H54 (cell line): ENCODE data around the gene BCKDHB.
"Not testable (repeated sequence)": the region's sequence is repeated elsewhere in the genome, so short reads cannot be mapped to it uniquely, and the experiment has no call there.

Experiments used
- DNase-seq: peaks from one replicate; pipeline ENCODE4 v3.0.0; 2011; ENCODE audit warnings: low spot score, mixed read lengths; ENCODE audit not compliant: insufficient read length
- FAIRE-seq: peaks from 3 replicates; lab custom pipeline; 2011; peaks lifted over from hg19 to GRCh38; lab: Jason Lieb, UNC
- POLR2A ChIP-seq: IDR thresholded peaks from 2 replicates; pipeline ENCODE4 v1.6.1; 2011; ENCODE audit warnings: low read depth, mild to moderate bottlenecking, low read length

The BCKDHB gene

GRCh38 chr6:80209430-80209829 lies 103.0 kb downstream of the BCKDHB start:
- DNase-seq (no peak), FAIRE-seq (no peak)
- TF ChIP-seq POLR2A = no peak

- DNase-seq (no peak), FAIRE-seq (no peak)
- no peak for TF ChIP-seq POLR2A
Measured at GRCh38 chr6:80210618-80211017, 104.1 kb downstream of the BCKDHB start.

DNA sequence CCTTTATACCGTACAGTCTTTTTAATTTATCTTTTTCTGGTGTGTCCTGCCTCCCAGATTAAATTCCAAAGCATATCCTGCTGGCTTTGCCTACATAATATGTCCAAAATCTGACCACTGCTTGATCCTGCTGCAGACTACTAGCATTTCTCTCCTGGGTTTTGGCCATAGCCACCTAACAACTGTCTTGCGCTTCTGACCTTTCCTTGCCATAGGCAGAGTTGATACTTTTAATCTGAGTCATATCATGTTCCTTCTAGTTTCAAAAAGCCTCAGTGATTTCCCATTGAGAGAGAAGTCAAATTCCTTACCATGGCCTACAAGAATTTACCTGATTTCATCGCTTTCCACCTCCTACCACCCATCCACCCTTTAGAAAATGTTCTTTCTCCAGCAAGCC lies 104.8 kb downstream of the BCKDHB start:
- DNase-seq = no peak
- FAIRE-seq = peak; percentile 36
- TF ChIP-seq POLR2A = no peak

DNA sequence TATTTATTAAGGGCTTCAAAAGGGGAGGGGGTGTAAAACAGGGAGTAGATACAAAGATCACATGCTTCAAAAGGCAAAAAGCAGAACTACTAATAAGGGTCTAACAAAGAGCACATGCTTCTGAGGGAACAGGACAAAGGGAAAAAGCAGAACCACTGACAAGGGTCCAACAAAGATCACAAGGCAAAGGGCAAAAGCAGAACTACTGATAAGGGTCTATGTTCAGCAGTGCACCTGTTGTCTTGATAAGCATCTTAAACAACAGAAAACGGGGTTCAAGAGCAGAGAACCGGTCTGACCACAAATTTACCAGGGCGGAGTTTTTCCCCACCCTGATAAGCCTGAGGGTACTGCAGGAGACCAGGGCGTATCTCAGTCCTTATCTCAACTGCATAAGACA lies 105.4 kb downstream of the BCKDHB start:
- not testable (repeated sequence) for FAIRE-seq, DNase-seq

DNA sequence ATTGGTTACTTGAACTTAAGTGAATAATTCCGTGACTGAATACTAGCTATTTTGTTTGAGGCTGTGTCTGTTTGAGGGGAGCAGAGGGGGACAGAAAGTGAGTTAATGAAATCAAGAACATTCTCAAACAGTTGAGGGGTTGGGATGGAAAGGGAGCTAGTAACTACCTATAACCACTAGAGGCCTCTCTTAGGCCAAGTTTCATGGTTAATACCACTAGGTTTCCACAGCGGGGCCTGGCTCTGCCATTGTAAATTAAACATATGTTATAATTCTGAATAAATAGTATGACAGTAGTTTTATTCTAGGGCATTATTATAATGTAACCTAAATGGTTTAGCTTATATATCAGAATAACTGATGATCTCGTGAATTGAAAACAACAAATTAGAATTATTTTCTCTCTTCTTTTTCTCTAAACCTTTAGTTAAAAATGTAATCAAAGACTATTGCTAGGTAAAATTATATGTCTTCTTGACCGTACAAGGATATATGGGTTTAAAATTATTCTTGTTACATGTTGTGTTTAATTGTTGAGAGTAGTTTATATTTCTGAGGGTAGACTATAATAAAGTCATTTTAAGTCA lies 108.1 kb downstream of the BCKDHB start:
- no peak for TF ChIP-seq POLR2A
- peak; percentile 6 for DNase-seq
- FAIRE-seq = no peak

GRCh38 chr6:80215063-80215462 lies 108.6 kb downstream of the BCKDHB start:
- FAIRE-seq (peak; percentile 58), DNase-seq (no peak)
- TF ChIP-seq POLR2A = no peak

- TF ChIP-seq POLR2A = no peak
- DNase-seq (no peak), FAIRE-seq (no peak)
Measured at GRCh38 chr6:80217794-80218193, 111.3 kb downstream of the BCKDHB start.

- no peak for DNase-seq
- FAIRE-seq = no peak
- TF ChIP-seq POLR2A = no peak
Measured at GRCh38 chr6:80223743-80224212, 117.3 kb downstream of the BCKDHB start.

DNA sequence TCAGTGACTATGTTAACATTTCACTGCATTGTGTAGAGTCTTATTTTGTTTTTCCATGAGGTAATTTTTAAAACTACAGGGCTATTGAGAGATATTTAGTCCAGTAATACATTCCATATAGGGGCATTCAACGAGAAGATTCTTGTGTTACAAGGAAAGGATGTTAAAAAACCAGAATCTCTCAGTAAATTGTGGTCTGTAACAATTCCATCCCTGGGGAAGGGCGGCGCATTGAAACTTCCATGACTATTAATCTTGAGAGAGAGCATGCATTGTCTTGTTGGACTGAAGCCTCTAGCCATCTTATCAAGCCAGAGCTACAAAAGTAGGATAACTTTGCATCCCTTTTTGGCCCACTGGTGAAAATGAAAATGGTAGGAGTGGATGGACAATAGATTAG lies 119.7 kb downstream of the BCKDHB start:
- no peak for TF ChIP-seq POLR2A
- FAIRE-seq (no peak), DNase-seq (no peak)

DNA sequence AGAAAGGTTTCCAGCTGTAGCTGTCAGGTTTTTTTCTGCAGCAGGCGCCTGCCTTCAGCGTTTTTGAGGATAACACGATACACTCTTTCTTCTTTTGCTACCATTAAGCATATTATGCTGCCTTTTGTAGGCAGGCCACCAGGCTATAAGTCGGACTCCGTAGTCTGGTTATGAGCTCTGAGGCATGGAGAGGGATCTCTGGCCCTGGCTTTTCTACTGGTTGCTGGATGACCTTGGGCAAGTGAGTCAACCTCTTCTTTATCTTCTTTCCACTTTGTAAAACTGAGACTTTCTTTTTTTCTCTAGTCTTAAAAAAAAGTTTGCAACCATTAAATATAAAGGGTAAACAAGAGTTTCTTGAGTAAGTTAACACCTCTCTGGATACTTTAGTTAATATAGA lies 120.2 kb downstream of the BCKDHB start:
- DNase-seq (no peak), FAIRE-seq (no peak)
- no peak for TF ChIP-seq POLR2A

DNA sequence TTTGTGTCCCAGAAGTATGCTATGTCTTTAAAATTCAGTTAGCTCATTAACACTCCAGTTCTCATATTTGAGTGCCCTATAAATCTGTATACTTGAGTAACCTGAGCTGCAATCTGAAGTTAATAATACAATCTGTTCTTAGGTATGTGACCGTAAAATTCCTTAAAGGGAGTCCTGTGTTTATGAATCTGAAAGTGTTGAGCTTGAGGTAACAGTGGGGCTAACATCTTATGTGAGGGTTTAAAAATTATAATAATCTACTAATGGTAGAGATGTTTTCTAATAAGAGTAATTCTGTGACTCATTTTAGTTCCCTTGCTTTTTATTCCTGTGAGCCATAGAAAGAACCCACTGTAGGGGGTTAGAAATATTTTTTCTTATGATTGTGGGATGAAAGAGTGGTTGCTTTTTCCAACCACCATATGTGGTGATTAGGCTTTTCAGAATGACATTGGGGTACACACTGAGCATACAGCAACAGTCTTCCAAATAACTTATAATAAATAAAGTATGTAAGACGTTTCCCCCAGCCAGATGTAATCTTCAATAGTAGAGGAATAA lies 121.2 kb downstream of the BCKDHB start:
- FAIRE-seq = no peak
- no peak for DNase-seq
- TF ChIP-seq POLR2A = no peak

DNA sequence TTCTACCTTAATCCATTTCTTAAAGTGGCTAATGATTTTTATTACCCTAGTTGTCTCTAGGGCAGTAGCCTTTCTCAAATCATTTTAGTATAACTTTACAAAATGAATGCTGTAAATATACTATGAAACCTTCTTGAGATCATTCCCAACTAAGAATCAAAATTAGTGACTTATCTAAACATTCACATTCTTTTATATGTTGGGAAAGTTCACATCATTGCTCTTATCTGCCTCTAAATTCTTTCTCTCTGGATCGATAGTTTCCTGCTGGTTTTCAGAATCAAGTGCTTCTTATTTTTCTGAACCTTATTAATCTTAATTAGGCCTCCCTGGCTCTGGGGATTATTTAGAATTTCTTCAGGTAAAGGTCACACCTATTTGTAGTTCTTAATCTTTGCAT lies 126.8 kb downstream of the BCKDHB start:
- TF ChIP-seq POLR2A = no peak
- DNase-seq = no peak
- no peak for FAIRE-seq

GRCh38 chr6:80233958-80234357 lies 127.5 kb downstream of the BCKDHB start:
- FAIRE-seq = no peak
- no peak for TF ChIP-seq POLR2A
- DNase-seq = no peak

DNA sequence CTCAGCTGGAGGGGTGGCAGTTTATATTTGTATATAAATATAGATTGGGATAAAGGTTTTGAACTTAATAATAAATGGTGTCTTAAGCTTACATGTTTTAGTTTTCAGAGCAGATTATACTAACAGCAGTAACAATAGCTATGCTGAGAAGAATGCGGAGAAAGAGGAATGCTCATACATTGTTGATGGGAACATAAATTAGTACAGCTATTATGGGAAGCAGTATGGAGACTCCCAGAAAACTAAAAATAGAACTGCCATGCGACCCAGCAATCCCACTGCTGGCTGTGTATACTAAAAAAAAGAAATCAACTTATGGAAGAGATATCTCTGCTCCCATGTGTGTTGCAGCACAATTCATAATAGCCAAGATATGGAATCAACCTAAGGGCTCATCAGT lies 127.9 kb downstream of the BCKDHB start:
- TF ChIP-seq POLR2A = no peak
- FAIRE-seq (no peak), DNase-seq (no peak)

DNA sequence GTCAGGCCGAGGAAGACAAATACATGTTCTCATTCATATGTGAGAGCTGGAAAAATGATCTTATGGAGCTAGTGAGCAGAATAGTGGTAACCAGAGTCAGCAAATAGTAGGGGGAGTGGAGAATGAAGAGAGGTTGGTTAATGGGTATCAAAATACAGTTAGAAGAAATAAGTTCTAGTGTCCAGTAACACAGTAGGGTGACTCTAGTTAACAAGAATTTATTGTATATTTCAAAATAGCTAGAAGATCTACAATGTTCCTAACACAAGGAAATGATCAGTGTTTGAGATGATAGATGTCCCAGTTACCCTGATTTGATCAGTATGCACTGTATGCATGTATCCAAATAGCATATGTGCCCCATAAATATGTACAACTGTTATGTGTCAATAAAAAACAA lies 128.4 kb downstream of the BCKDHB start:
- no peak for DNase-seq
- no peak for FAIRE-seq
- no peak for TF ChIP-seq POLR2A
